Activated CD4-positive, CD25-positive, alpha-beta regulatory T cell treated with anti-CD3 and anti-CD28 coated beads, Interleukin-2, amount 50 U/mL, for 72 hours (primary cell): Measurements from ENCODE around the gene TDRD10.
A peak's percentile ranks its signal among the peaks of the same experiment; 100 is the strongest.
"Not testable (repeated sequence)": the region's sequence is repeated elsewhere in the genome, so short reads cannot be mapped to it uniquely, and the experiment has no call there.

ENCODE experiments used
- DNase-seq: peaks from one replicate; pipeline ENCODE4 v3.0.0; 2021

Gene TDRD10

GRCh38 chr1:154520333-154520732 is 18.3 kb downstream of the TDRD10 start:
- DNase-seq: no peak

- no peak for DNase-seq
Observed at GRCh38 chr1:154521695-154522094, 19.7 kb downstream of the TDRD10 start.

- DNase-seq: no peak
Observed at GRCh38 chr1:154524881-154525280, 22.9 kb downstream of the TDRD10 start.

GRCh38 chr1:154527192-154527591 is 25.2 kb downstream of the TDRD10 start:
- no peak for DNase-seq

GRCh38 chr1:154529308-154529707 is 27.3 kb downstream of the TDRD10 start:
- no peak for DNase-seq

- DNase-seq: not testable (repeated sequence)
Observed at GRCh38 chr1:154531950-154532349, 29.9 kb downstream of the TDRD10 start.

GRCh38 chr1:154533952-154534844 is 32.2 kb downstream of the TDRD10 start:
- no peak for DNase-seq

- DNase-seq: no peak
Observed at GRCh38 chr1:154536570-154536969, 34.6 kb downstream of the TDRD10 start.

GRCh38 chr1:154539486-154540483 is 37.8 kb downstream of the TDRD10 start:
- DNase-seq: no peak

GRCh38 chr1:154541231-154541630 is 39.2 kb downstream of the TDRD10 start:
- DNase-seq: no peak

GRCh38 chr1:154546264-154547063 is 44.4 kb downstream of the TDRD10 start:
- peak; percentile 55 for DNase-seq

GRCh38 chr1:154547105-154547732 is 45.2 kb downstream of the TDRD10 start:
- no peak for DNase-seq

- no peak for DNase-seq
Observed at GRCh38 chr1:154548028-154548427, 46.0 kb downstream of the TDRD10 start.

GRCh38 chr1:154549202-154549770 is 47.3 kb downstream of the TDRD10 start:
- no peak for DNase-seq

- no peak for DNase-seq
Observed at GRCh38 chr1:154550070-154550469, 48.1 kb downstream of the TDRD10 start.

GRCh38 chr1:154550657-154551056 is 48.6 kb downstream of the TDRD10 start:
- DNase-seq: no peak

GRCh38 chr1:154551474-154551873 is 49.5 kb downstream of the TDRD10 start:
- no peak for DNase-seq

GRCh38 chr1:154552036-154552435 is 50.0 kb downstream of the TDRD10 start:
- no peak for DNase-seq

GRCh38 chr1:154553056-154554030 is 51.3 kb downstream of the TDRD10 start:
- DNase-seq: no peak

- no peak for DNase-seq
Observed at GRCh38 chr1:154556422-154556821, 54.4 kb downstream of the TDRD10 start.
